DLD1 (cell line): ENCODE results near the gene ANAPC16.
"Not testable (repeated sequence)": the region's sequence is repeated elsewhere in the genome, so short reads cannot be mapped to it uniquely, and the experiment has no call there.

Experiments
- in situ Hi-C: cut with HindIII; loops from 2 replicates; pipeline ENCODE4 v1.10.0; 2017; ENCODE audit warnings: low sequenced_read_pairs

Gene ANAPC16

DNA sequence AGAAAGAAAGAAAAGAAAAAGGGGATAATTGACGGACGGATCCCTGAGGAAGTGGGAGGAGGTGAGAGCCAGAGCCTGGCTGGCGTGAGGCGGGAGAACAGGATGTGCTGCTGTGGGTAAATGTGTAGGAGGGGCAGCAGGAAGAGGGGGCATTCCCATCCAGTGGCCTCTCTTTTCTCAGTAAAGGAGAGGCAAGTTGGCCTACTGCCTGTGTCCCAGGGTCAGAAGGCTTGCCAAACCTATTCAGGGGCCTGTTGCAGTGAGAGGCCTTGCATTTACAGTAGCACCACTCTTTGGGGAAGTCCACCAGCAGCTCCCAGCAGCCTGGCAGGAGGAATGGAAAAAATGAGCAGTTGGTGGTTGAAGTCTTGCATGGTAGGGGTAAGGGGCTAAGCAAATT, 26.9 kb downstream of the ANAPC16 start:
- in situ Hi-C loops, result no loop called here

GRCh38 chr10:72243822-72244437, 28.1 kb downstream of the ANAPC16 start:
- in situ Hi-C loops, result no loop called here

- in situ Hi-C loops, result no loop called here
Measured at GRCh38 chr10:72244573-72245038, 28.8 kb downstream of the ANAPC16 start.

GRCh38 chr10:72245949-72246525, 30.2 kb downstream of the ANAPC16 start:
- in situ Hi-C loops, result no loop called here

DNA sequence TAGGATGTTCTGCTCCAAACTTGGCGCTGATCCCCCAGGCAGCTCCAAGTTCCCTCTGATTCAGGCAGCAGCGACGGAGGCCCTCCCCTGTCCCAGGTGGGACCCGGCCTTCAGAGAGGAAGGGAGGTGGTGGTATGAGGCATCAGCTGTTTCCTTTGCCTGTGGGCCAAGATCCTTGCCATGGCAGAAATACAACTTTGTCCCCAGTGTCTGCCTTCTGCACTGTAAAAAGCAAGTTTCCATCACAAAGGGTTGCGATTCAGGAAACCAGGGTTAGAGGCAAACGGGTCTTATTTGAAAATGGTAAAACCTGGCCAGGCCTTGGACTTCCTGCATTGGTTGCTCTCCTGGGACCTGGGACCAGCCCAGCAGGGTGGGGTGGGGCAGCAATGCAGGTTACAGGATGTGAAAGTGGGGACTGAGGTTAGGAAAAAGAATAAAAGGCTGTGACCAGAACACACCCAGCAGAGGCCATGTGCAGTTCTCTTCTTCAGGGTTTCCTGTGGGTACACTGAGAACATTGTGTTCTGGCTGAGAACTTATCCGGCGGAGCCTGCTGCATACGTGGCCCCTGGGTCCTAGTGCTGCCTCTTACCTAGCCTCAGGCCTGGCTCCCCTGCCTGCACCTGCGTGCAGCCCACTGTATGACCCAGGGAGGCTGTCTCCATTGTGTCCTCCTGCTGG, 32.8 kb downstream of the ANAPC16 start:
- in situ Hi-C loops, result no loop called here

- in situ Hi-C loops, result not testable (repeated sequence)
Measured at GRCh38 chr10:72249176-72249862, 33.5 kb downstream of the ANAPC16 start.

DNA sequence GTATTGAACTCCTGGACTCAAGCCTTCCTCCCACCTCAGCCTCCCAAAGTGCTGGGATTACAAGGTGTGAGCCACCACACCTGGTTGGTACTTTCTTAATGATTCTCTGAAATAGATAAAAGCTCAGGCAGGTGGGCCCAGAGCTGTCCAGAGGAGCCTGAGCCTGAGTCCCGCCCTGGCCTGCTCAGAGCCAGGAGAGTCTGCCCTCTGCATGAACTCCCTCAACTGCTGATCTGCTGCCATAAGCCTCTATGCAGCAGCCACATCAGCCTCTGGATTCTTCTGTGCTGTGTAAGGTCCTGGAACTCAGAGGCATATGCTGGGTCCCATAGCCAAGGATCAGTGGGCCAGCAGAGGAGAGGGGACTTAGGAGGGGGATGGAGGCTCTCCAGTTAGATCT, 34.9 kb downstream of the ANAPC16 start:
- in situ Hi-C loops, result no loop called here

DNA sequence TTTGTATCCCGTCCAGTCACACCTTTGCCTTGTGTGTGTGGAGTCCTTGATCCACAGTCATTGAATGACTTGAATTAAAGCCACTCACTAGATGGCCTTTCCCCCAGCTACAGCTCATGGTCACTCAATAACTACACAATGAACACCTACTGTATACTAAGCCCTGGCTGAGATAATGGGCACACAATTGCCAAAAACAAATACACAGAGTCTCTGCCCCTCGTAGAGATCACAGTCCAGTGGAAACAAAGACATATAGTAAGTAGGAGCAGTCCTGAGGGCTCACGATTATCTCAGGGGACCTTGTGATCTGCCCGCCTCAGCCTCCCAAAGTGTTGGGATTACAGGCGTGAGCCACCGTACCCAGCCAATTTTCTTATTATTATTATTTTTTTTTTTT, 35.8 kb downstream of the ANAPC16 start:
- in situ Hi-C loops, result no loop called here

- in situ Hi-C loops, result no loop called here
Measured at GRCh38 chr10:72252972-72253371, 37.2 kb downstream of the ANAPC16 start.

DNA sequence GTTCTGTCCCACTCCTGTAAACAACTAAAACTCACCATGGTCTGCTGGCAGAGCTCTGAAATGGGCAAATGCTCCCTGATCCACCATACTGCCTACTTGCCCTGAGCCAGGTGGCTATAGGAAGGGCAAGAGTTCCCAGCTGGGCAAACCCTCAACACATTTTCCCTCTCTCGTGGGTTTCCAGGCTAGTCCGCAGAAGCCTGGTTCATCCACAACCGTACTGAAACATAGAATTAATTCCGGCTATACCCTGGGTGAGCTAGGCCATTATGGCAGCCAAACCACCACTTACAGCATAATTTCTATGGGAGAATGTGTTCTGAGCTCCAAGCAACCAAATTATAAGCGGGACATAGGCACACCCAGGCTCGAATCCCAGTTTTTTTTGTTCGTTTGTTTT, 37.8 kb downstream of the ANAPC16 start:
- in situ Hi-C loops, result no loop called here

DNA sequence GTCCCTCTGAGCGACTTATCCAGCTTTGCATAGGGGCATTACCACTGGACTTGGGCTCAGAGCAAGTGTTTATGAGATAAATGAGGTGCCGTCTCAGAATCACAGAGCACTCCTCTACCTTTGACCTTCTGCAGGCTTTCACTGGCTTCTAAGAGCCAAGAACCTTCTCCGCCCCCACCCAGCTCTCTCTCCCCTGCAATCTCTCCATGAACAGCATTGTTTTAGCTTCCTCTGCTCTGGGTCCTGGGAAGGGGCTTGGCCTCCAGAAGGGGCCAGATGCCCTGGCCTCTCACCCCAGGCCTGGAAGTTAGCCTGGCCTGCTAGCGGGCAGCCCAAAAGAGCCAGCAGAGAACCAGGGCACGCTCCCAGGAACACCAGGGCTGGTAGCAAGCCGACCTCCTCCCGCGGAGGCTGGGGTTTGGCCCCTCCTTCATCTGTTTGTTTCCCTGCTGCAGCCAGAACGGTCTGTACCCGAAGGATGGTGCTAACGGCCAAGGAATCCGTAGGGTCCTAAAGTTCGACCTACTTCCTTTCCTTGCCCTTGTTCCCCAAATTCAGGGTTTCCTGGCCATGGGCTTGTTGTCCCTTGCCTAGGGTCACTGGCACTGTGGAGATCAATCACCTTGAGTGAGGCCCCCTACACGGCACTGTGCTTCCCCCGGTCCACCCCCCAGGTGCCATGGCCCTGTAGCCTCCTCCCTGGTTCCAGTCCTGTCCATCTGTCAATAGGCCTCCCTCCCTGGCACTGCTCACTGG, 39.2 kb downstream of the ANAPC16 start:
- in situ Hi-C loops, result no loop called here

DNA sequence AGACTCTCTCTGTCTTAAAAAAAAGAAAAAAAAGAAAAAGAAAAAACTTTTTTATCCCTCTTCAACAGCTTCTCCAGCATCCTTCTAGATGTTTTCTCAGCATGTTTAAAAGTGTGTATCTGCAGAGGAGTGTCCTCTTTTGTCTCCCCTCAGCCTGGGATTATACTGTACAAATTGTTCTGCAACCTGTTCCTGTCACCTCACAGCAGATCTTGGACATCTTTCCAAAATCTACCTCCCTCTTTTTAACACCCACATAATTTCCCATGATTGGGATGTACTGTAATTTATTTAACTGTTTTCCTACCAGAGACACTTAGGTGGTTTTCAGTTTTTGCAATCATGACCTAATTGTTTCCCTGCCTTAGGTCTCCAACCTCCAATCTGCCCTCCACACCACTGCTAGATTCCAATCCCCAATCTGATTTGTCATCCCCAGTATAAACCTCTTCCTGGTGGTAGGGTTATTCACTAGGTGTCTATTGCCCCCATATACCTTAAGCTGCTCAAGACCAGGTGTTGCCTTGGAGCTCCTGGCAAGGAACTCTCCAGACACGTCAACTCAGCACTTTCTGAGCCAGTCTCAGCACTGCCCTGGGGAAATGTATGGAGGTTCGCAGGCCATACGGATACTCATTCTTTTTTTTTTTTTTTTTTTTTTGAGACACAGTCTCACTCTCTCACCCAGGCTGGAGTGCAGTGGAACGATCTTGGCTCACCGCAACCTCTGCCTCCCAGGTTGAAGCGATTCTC, 40.3 kb downstream of the ANAPC16 start:
- in situ Hi-C loops, result no loop called here

GRCh38 chr10:72257051-72257892, 41.5 kb downstream of the ANAPC16 start:
- in situ Hi-C loops, result no loop called here

GRCh38 chr10:72258617-72259016, 42.8 kb downstream of the ANAPC16 start:
- in situ Hi-C loops, result no loop called here

DNA sequence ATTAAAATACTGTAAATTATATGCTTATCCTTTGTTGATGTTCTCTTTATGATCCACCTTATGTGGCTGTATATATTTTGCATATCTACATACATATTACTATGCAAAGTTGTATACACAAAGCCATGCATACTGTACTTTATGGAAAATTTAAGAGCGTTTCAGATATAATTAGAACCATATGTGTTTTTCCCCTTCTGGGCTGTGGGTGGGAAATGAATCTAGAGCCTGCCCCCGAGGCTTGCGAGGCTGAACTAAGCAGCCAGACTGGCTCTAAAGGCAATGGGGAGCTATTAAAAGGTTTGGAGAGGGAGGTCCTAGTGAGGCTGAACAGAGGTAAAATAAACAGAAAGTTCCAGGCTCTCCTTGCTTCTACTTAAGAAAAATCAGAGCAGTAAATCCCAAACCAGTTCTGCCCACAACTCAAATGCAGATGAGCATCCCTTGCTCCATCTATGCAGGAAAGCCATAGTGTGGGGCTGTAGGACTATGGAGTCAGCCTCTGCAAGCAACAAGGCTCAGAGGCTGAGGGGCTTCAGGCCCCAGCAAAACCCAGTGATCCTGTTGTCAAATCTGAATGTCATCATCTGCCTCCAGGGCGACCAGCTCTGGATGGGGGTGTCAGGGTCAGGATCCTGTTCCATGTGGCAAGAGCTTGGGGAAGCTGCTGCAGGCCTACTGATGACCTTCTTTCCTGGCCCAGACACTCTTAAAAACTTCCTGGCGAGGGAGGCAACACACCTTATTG, 43.9 kb downstream of the ANAPC16 start:
- in situ Hi-C loops, result no loop called here

- in situ Hi-C loops, result no loop called here
Measured at GRCh38 chr10:72260239-72260975, 44.6 kb downstream of the ANAPC16 start.

DNA sequence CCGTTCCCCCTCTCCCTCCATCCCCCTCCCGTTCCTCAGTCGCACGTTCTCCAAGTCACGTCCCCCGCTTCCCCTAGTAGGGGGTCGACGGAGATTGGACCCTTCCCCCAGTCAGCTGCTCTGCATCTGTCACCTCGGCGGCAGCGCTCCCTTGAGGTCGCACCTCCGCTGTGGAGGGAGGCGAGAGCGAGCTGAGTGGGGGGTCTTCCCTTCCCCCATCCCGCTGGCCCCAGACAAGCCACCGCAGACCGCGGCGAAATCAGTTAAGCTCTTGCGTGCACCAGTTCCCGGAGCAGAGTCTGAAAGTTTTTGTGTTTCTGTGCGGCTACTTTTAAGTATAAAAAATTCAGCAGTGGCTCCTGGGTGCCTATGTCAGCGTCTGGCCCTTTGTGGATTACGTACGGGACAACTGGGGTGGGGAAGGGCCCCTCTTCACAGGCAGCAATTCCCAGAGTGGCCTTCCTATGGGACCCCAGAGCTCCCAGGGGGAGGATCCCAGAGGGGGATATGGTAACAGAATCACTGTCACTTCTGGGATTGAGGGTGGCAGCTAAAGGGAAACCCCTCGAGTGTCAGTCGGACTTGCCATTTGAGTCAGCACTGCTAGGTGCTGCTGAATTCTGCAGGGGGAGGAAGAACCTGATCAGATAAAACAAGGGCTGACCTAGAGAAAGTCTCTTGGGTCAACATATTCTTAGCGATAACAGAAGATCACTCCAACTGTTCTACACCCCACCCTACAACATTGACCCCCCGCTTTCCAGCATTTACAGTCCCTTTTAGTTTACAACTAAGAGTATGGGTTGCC, 45.4 kb downstream of the ANAPC16 start:
- in situ Hi-C loops, result no loop called here
